ENCODE measurements around the gene MPV17. TPM values are rescaled to one million over a fixed set of nuclear protein-coding genes. Genes with fewer than 3 reads are reported as not detected.
"Not testable (repeated sequence)": the region's sequence is repeated elsewhere in the genome, so short reads cannot be mapped to it uniquely, and the experiment has no call there.

The MPV17 gene
- total RNA-seq, 1 donor from 2014 or later, result 62.6 TPM

GRCh38 chr2:27268296-27268695 is 54.6 kb downstream of the MPV17 start:
- DNase-seq (ENCODE audit: low spot score), result not testable (repeated sequence)

- DNase-seq (ENCODE audit: low spot score), result no peak
Observed at GRCh38 chr2:27265536-27265870, 57.4 kb downstream of the MPV17 start.

- peak; percentile 22 for DNase-seq (ENCODE audit: low spot score)
Observed at GRCh38 chr2:27264753-27265535, 58.0 kb downstream of the MPV17 start.

- DNase-seq (ENCODE audit: low spot score), result no peak
Observed at GRCh38 chr2:27264253-27264752, 58.6 kb downstream of the MPV17 start.

GRCh38 chr2:27263287-27264252 is 59.3 kb downstream of the MPV17 start:
- DNase-seq (ENCODE audit: low spot score), result no peak

- peak; percentile 34 for DNase-seq (ENCODE audit: low spot score)
Observed at GRCh38 chr2:27262379-27263286, 60.3 kb downstream of the MPV17 start, which contains the start of gene SLC30A3. TSS of gene SLC30A3 (minus strand) at chr2:27263047. CDS start at chr2:27262906, 141 bp downstream.

GRCh38 chr2:27261926-27262298 is 61.0 kb downstream of the MPV17 start:
- DNase-seq (ENCODE audit: low spot score), result no peak

GRCh38 chr2:27261241-27261925 is 61.5 kb downstream of the MPV17 start:
- no peak for DNase-seq (ENCODE audit: low spot score)

Other genes with a start within 250 kb of the MPV17 start
- gene EMILIN1, start 244.5 kb downstream of the MPV17 start, total RNA-seq, result 210 TPM
- 6.1 TPM for gene KHK, start 236.3 kb downstream of the MPV17 start, total RNA-seq
- gene CGREF1, start 204.0 kb downstream of the MPV17 start, total RNA-seq, result 1.1 TPM
- 0.37 TPM for gene ABHD1, start 199.3 kb downstream of the MPV17 start, total RNA-seq
- gene PREB, start 188.5 kb downstream of the MPV17 start, total RNA-seq, result 51.3 TPM
- not detected for gene PRR30, start 183.7 kb downstream of the MPV17 start, total RNA-seq
- gene TCF23, start 174.1 kb downstream of the MPV17 start, total RNA-seq, result 0.12 TPM
- gene ATRAID, start 111.1 kb downstream of the MPV17 start, total RNA-seq, result 104 TPM
- gene SLC5A6, start 110.8 kb downstream of the MPV17 start, total RNA-seq, result 24.9 TPM
- 26.7 TPM for gene CAD, start 105.7 kb downstream of the MPV17 start, total RNA-seq
- gene SLC30A3, start 60.0 kb downstream of the MPV17 start, total RNA-seq, result not detected
- not detected for gene DNAJC5G, start 47.7 kb downstream of the MPV17 start, total RNA-seq
- 0.26 TPM for gene TRIM54, start 40.7 kb downstream of the MPV17 start, total RNA-seq
- 3.1 TPM for gene UCN, start 14.7 kb downstream of the MPV17 start, total RNA-seq
- gene GTF3C2, start 33.7 kb upstream of the MPV17 start, total RNA-seq, result 49.5 TPM
- 32.3 TPM for gene EIF2B4, start 47.2 kb upstream of the MPV17 start, total RNA-seq
- 105 TPM for gene SNX17, start 47.5 kb upstream of the MPV17 start, total RNA-seq
- gene ZNF513, start 57.6 kb upstream of the MPV17 start, total RNA-seq, result 25.6 TPM
- gene PPM1G, start 86.5 kb upstream of the MPV17 start, total RNA-seq, result 56.7 TPM
- 90.1 TPM for gene NRBP1, start 105.5 kb upstream of the MPV17 start, total RNA-seq
- gene KRTCAP3, start 119.3 kb upstream of the MPV17 start, total RNA-seq, result 65.7 TPM
- 54.4 TPM for gene IFT172, start 166.6 kb upstream of the MPV17 start, total RNA-seq
- 13.4 TPM for gene FNDC4, start 172.1 kb upstream of the MPV17 start, total RNA-seq
- 7.6 TPM for gene GCKR, start 173.7 kb upstream of the MPV17 start, total RNA-seq

Measured in mucosa of gallbladder (tissue), 1 donor.